Limb (tissue), 2 donors: ENCODE results near the gene OR4M2.
"Not testable (repeated sequence)": the region's sequence is repeated elsewhere in the genome, so short reads cannot be mapped to it uniquely, and the experiment has no call there.

ENCODE experiments used
- DNase-seq, 2 donors: peaks; one replicate each; pipeline ENCODE4 v3.0.0-alpha.2; 2016; ENCODE audit errors: extremely low spot score in 2 of 2

OR4M2 gene

GRCh38 chr15:22080227-22080626 is at the start of gene OR4M2:
Gene OR4M2, plus strand, starts transcription at chr15:22080527. Its CDS starts 98 bp downstream, at chr15:22080625.
- DNase-seq: not testable (repeated sequence)

GRCh38 chr15:22069267-22069666 is 11.1 kb upstream of the OR4M2 start:
- DNase-seq: not testable (repeated sequence)

- DNase-seq: not testable (repeated sequence)
Measured at GRCh38 chr15:22081386-22081785, 1.1 kb downstream of the OR4M2 start.

- not testable (repeated sequence) for DNase-seq
Measured at GRCh38 chr15:22098616-22099253, 18.4 kb downstream of the OR4M2 start.

GRCh38 chr15:22099289-22099891 is 19.1 kb downstream of the OR4M2 start:
- DNase-seq: not testable (repeated sequence)

GRCh38 chr15:22122033-22122432 is 41.7 kb downstream of the OR4M2 start:
- DNase-seq: not testable (repeated sequence)
